ENCODE data around the gene RTN1.

Gene RTN1

GRCh38 chr14:59870277-59871165 is at the start of gene RTN1:
Gene RTN1, minus strand, starts transcription at chr14:59870776. Its CDS starts 146 bp downstream, at chr14:59870630.
- Histone ChIP-seq H3K9me2 (ENCODE audit: low read depth, low read length) (no peaks in the 10 kb centered on the region), H4K20me1 (ENCODE audit: insufficient read depth, low read length) (no peaks in the 10 kb centered on the region), H3K4me1 (ENCODE audit: insufficient read depth, low read length, severe bottlenecking) (no peaks in the 10 kb centered on the region), H3K27ac (ENCODE audit: low read depth, low read length, poor library complexity, severe bottlenecking) (no peak within 1 kb of the TSS), H2AFZ (ENCODE audit: low read length) (no peak within 1 kb of the TSS), H3K9me3 (ENCODE audit: low read length) (no peaks in the 10 kb centered on the region), H3F3A (ENCODE audit: insufficient read depth, low read length) (no peaks in the 10 kb centered on the region), H3K9ac (ENCODE audit: low read length) (no peak within 1 kb of the TSS), H3K27me3 (ENCODE audit: insufficient read depth, low read length) (0 out of 2 replicates have a peak, but pooled peaks cover 5% of the 10 kb centered on the region), H3K4me3 (ENCODE audit: low read depth, low read length, poor library complexity, severe bottlenecking) (peak within 1 kb of the TSS; percentile 49), H3K36me3 (ENCODE audit: insufficient read depth, low read length) (no peaks in the 10 kb centered on the region), H3K79me2 (ENCODE audit: insufficient read depth, low read length) (no peaks in the 10 kb centered on the region), H3K4me2 (ENCODE audit: low read length) (peak within 1 kb of the TSS; percentile 58)
- TF ChIP-seq EZH2 (IDR thresholded peaks at IDR 0.05; ENCODE audit: borderline replicate concordance, low read length) (no peak), CTCF (IDR thresholded peaks at IDR 0.05; ENCODE audit: low read length) (no peak)

GRCh38 chr14:59920378-59920683 is 49.8 kb upstream of the RTN1 start:
- H3K4me2 ChIP-seq (ENCODE audit: low read length), result no peak overlapping the region
- TF ChIP-seq CTCF (IDR thresholded peaks at IDR 0.05; ENCODE audit: low read length) (no peak), EZH2 (IDR thresholded peaks at IDR 0.05; ENCODE audit: borderline replicate concordance, low read length) (no peak)
- H3K79me2 ChIP-seq (ENCODE audit: insufficient read depth, low read length), result no peaks in the 10 kb centered on the region
- no peaks in the 10 kb centered on the region for H3K4me1 ChIP-seq (ENCODE audit: insufficient read depth, low read length, severe bottlenecking)
- no peak overlapping the region for H3K4me3 ChIP-seq (ENCODE audit: low read depth, low read length, poor library complexity, severe bottlenecking)
- no peak overlapping the region for H3K9ac ChIP-seq (ENCODE audit: low read length)
- no peaks in the 10 kb centered on the region for H3K9me2 ChIP-seq (ENCODE audit: low read depth, low read length)
- no peaks in the 10 kb centered on the region for H4K20me1 ChIP-seq (ENCODE audit: insufficient read depth, low read length)
- no peaks in the 10 kb centered on the region for H3K36me3 ChIP-seq (ENCODE audit: insufficient read depth, low read length)
- no peak overlapping the region for H2AFZ ChIP-seq (ENCODE audit: low read length)
- no peak overlapping the region for H3K27ac ChIP-seq (ENCODE audit: low read depth, low read length, poor library complexity, severe bottlenecking)
- no peaks in the 10 kb centered on the region for H3F3A ChIP-seq (ENCODE audit: insufficient read depth, low read length)
- no peaks in the 10 kb centered on the region for H3K27me3 ChIP-seq (ENCODE audit: insufficient read depth, low read length)
- no peaks in the 10 kb centered on the region for H3K9me3 ChIP-seq (ENCODE audit: low read length)

GRCh38 chr14:59919570-59920377 is 49.2 kb upstream of the RTN1 start, which contains the start of gene LRRC9:
Gene LRRC9, plus strand, starts transcription at chr14:59920144.
- TF ChIP-seq CTCF (IDR thresholded peaks at IDR 0.05; ENCODE audit: low read length) (no peak), EZH2 (IDR thresholded peaks at IDR 0.05; ENCODE audit: borderline replicate concordance, low read length) (no peak)
- Histone ChIP-seq H3K27me3 (ENCODE audit: insufficient read depth, low read length) (no peaks in the 10 kb centered on the region), H3K9me3 (ENCODE audit: low read length) (no peaks in the 10 kb centered on the region), H4K20me1 (ENCODE audit: insufficient read depth, low read length) (no peaks in the 10 kb centered on the region), H3K4me1 (ENCODE audit: insufficient read depth, low read length, severe bottlenecking) (no peaks in the 10 kb centered on the region), H3K4me3 (ENCODE audit: low read depth, low read length, poor library complexity, severe bottlenecking) (peak within 1 kb of the TSS; percentile 60), H3K4me2 (ENCODE audit: low read length) (peak within 1 kb of the TSS; percentile 57), H3K9ac (ENCODE audit: low read length) (peak within 1 kb of the TSS; percentile 49; the same call in 1 of the 2 replicates), H3F3A (ENCODE audit: insufficient read depth, low read length) (no peaks in the 10 kb centered on the region), H3K9me2 (ENCODE audit: low read depth, low read length) (no peaks in the 10 kb centered on the region), H2AFZ (ENCODE audit: low read length) (no peak within 1 kb of the TSS), H3K79me2 (ENCODE audit: insufficient read depth, low read length) (no peaks in the 10 kb centered on the region), H3K36me3 (ENCODE audit: insufficient read depth, low read length) (no peaks in the 10 kb centered on the region), H3K27ac (ENCODE audit: low read depth, low read length, poor library complexity, severe bottlenecking) (no peak within 1 kb of the TSS)

All from OCI-LY1 (cell line).